Colonic mucosa (tissue), 4 donors: ENCODE data around the gene ST6GALNAC1. TPM values are rescaled to one million over a fixed set of nuclear protein-coding genes. Genes with fewer than 3 reads are reported as not detected.
A peak's percentile ranks its signal among the peaks of the same experiment; 100 is the strongest.

Experiments
- DNase-seq: peaks from one replicate; pipeline ENCODE4 v3.0.0-alpha.2; 2020
- H3K27ac ChIP-seq: fragments of 200-600 bp; one replicate; pipeline ENCODE4 v1.8.0; 2021
- H3K27me3 ChIP-seq: fragments of 200-600 bp; one replicate; pipeline ENCODE4 v1.8.0; 2021
- H3K36me3 ChIP-seq: fragments of 200-600 bp; one replicate; pipeline ENCODE4 v1.8.0; 2021
- H3K4me1 ChIP-seq: fragments of 200-600 bp; one replicate; pipeline ENCODE4 v1.8.0; 2021; ENCODE audit warnings: mild to moderate bottlenecking
- H3K4me3 ChIP-seq: fragments of 200-600 bp; one replicate; pipeline ENCODE4 v1.8.0; 2021
- H3K9ac ChIP-seq, 2 donors: one replicate each; pipeline ENCODE4 v1.7.0; 2013; ENCODE audit warnings: control low read depth in 2 of 2, low read depth in 2 of 2, low read length in 2 of 2
- H3K9me3 ChIP-seq: fragments of 200-600 bp; one replicate; pipeline ENCODE4 v1.8.0; 2021
- CTCF ChIP-seq: fragments of 200-600 bp; IDR thresholded peaks from one replicate; pipeline ENCODE4 v1.8.0; 2022; ENCODE audit warnings: antibody characterized with exemption, mild to moderate bottlenecking
- intact Hi-C: fragments of 100-400 bp; cut with DNase I; formaldehyde crosslinking; loops from one replicate; pipeline ENCODE4 v1.14.1; 2022
- total RNA-seq, 2 donors: library from RNA; stranded (reverse); fragmentation: NEBNext Ultra II Directional in 1 of 2; extraction: Animal tissue kit (Norgen Biotek cat#: 25700) in 1 of 2; gene quantifications; one replicate each; pipeline ENCODE4 v1.2.1, GENCODE V29; 2021
- donor health status: healthy.
- donor health status: DM: no; HTN: no; CAD: no.
- donor health status: DM: no; HTN: no; CAD: no.

ST6GALNAC1 gene
- total RNA-seq, 2 donors from 2014 or later = 311 to 465 TPM

DNA sequence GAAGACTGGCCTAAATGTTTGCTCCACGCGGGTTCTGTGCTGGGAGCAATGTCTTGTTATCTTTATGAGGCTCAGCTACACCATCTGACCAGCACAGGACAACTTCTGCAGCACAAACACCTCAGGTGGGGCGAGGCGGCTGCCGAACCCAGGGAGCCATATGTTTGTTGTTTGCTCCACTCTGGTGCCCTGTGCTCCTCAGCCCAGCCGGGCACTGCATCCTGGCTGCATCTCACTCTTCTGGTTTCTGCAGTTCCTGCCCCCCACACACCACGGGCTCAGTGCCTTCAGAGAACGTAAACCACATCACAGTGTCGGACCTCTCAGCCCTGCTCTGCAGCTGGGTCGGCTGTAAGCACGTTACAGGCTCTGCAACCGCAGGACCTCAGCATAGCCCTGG lies 34.8 kb upstream of the ST6GALNAC1 start:
- H3K9ac ChIP-seq = peak overlapping the region in 1 of 2 donors; percentile 77
- intact Hi-C loops = no loop called here
- peaks cover 3% of the 10 kb centered on the region for H3K4me1 ChIP-seq
- H3K36me3 ChIP-seq = no peaks in the 10 kb centered on the region
- peak; percentile 81 for DNase-seq
- peak overlapping the region; percentile 53 for H3K27ac ChIP-seq
- H3K27me3 ChIP-seq = no peaks in the 10 kb centered on the region
- H3K9me3 ChIP-seq = no peaks in the 10 kb centered on the region
- no peak overlapping the region for H3K4me3 ChIP-seq
- no peak for TF ChIP-seq CTCF

- H3K27ac ChIP-seq = no peak overlapping the region
- H3K27me3 ChIP-seq = no peaks in the 10 kb centered on the region
- no peak overlapping the region for H3K4me3 ChIP-seq
- no peaks in the 10 kb centered on the region for H3K36me3 ChIP-seq
- H3K9me3 ChIP-seq = no peaks in the 10 kb centered on the region
- H3K4me1 ChIP-seq = peaks cover 10% of the 10 kb centered on the region
- no peak overlapping the region for H3K9ac ChIP-seq
- intact Hi-C loops = no loop called here
- TF ChIP-seq CTCF = no peak
- DNase-seq = no peak
Observed at GRCh38 chr17:76677406-76677805, 33.8 kb upstream of the ST6GALNAC1 start.

DNA sequence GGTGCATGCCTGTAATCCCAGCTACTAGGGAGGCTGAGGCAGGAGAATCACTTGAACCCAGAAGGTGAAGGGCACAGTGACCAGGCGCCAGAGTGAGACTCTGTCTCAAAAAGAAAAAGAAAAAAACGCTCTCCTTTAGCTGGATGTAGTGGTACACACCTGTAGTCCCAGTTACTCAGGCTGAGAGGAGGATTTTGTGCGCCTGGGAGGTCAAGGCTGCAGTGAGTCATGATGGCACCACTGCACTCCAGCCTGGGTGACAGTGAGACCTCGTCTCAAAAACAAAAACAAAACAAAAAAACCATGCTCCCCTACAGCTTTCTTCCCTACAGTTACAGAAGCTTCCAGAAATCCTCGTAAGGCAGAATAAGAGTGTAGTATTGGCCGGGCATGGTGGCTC lies 33.1 kb upstream of the ST6GALNAC1 start:
- H3K27me3 ChIP-seq = no peaks in the 10 kb centered on the region
- no peak overlapping the region for H3K27ac ChIP-seq
- TF ChIP-seq CTCF = no peak
- no peak for DNase-seq
- H3K9ac ChIP-seq = no peak overlapping the region
- H3K4me1 ChIP-seq = peaks cover 10% of the 10 kb centered on the region
- intact Hi-C loops = no loop called here
- H3K4me3 ChIP-seq = no peak overlapping the region
- H3K9me3 ChIP-seq = no peaks in the 10 kb centered on the region
- no peaks in the 10 kb centered on the region for H3K36me3 ChIP-seq

GRCh38 chr17:76675648-76676047 lies 32.1 kb upstream of the ST6GALNAC1 start:
- H3K36me3 ChIP-seq = no peaks in the 10 kb centered on the region
- no peak for TF ChIP-seq CTCF
- no peak overlapping the region for H3K27ac ChIP-seq
- no peak for DNase-seq
- H3K4me3 ChIP-seq = no peak overlapping the region
- no peaks in the 10 kb centered on the region for H3K27me3 ChIP-seq
- H3K9me3 ChIP-seq = no peaks in the 10 kb centered on the region
- intact Hi-C loops = no loop called here
- no peak overlapping the region for H3K9ac ChIP-seq
- peaks cover 10% of the 10 kb centered on the region for H3K4me1 ChIP-seq

GRCh38 chr17:76674600-76674999 lies 31.0 kb upstream of the ST6GALNAC1 start:
- no peak for DNase-seq
- Histone ChIP-seq H3K36me3 (no peaks in the 10 kb centered on the region), H3K27me3 (no peaks in the 10 kb centered on the region), H3K4me3 (no peak overlapping the region), H3K4me1 (peaks cover 12% of the 10 kb centered on the region), H3K9ac (peak overlapping the region in 1 of 2 donors; percentile 19), H3K27ac (no peak overlapping the region), H3K9me3 (no peaks in the 10 kb centered on the region)
- intact Hi-C loops = no loop called here
- no peak for TF ChIP-seq CTCF

DNA sequence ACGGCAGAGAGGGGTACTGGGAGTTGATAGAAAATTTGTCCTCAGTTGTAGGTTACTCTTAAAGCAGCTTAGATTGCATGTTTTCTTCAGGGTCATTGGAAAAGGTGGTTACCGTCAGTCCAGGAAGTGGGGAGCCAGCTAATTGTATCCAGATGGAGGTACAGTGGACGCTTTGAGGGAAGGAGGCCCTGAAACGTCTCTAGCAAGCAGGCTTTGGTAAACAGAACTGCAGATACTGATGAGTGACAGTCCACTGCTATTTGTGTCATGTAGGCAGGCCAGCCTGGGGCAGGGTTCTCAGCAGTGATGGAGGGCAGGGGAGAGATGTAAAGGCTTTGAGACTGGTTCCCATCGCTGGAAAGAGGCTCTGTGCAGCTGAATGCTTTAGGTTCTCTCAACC lies 30.2 kb upstream of the ST6GALNAC1 start:
- no peak for TF ChIP-seq CTCF
- Histone ChIP-seq H3K27me3 (no peaks in the 10 kb centered on the region), H3K27ac (peak overlapping the region; percentile 99), H3K9ac (peak overlapping the region in 1 of 2 donors; percentile 93), H3K4me1 (peaks cover 12% of the 10 kb centered on the region), H3K9me3 (no peaks in the 10 kb centered on the region), H3K4me3 (no peak overlapping the region), H3K36me3 (no peaks in the 10 kb centered on the region)
- DNase-seq = no peak
- intact Hi-C loops = no loop called here
